HEK293 (cell line): ENCODE data around the gene FAM3C.

Experiments used
- CTCF ChIA-PET: fragments of 350-600 bp; formaldehyde crosslinking; extraction: SDS; loops from one replicate; lab custom pipeline; 2021; ENCODE audit warnings: antibody characterized with exemption; lab: Yijun Ruan, JAX
- POLR2A ChIA-PET: fragments of 300-600 bp; formaldehyde crosslinking; extraction: SDS; loops from one replicate; lab custom pipeline; 2020; ENCODE audit warnings: antibody characterized with exemption, inconsistent platforms; lab: Yijun Ruan, JAX
- H3K27ac ChIP-seq: fragments of 200-500 bp; sonication (Bioruptor generic); 2 replicates; pipeline ENCODE4 v1.5.1; 2014; ENCODE audit warnings: low read depth, low read length, control low read depth, inconsistent platforms; ENCODE audit errors: extremely low read depth
- H3K36me3 ChIP-seq, 2 experiments: fragments of 200-500 bp in 1 of 2; sonication (Bioruptor generic) in 1 of 2; 1 replicate in 1 of 2; 2 replicates in 1 of 2; pipeline ENCODE4 v1.5.1; 2014 to 2017; ENCODE audit warnings: inconsistent platforms in 2 of 2, low read length in 2 of 2; ENCODE audit not compliant: control insufficient read depth in 2 of 2, insufficient read depth in 1 of 2
- H3K4me1 ChIP-seq: fragments of 200-500 bp; sonication (Bioruptor generic); 2 replicates; pipeline ENCODE4 v1.5.1; 2014; ENCODE audit warnings: mild to moderate bottlenecking, low read length, inconsistent platforms; ENCODE audit not compliant: control insufficient read depth, insufficient read depth
- H3K4me3 ChIP-seq: 2 replicates; pipeline ENCODE4 v1.5.1; 2011; ENCODE audit warnings: low read depth, mild to moderate bottlenecking, control low read depth, low read length, moderate library complexity
- H3K9me3 ChIP-seq: fragments of 200-500 bp; sonication (Bioruptor generic); 2 replicates; pipeline ENCODE4 v1.5.1; 2014; ENCODE audit warnings: low read depth, low read length, inconsistent platforms; ENCODE audit not compliant: control insufficient read depth, insufficient read depth
- HOXC10 ChIP-seq: sonication (generic); formaldehyde crosslinking; IDR thresholded peaks from 2 replicates; pipeline ENCODE4 v1.8.1; 2023; ENCODE audit warnings: mild to moderate bottlenecking, missing genetic modification reagents
- KLF17 ChIP-seq: fragments of 450-650 bp; formaldehyde crosslinking; IDR thresholded peaks from 2 replicates; pipeline ENCODE4 v1.5.1; 2016; ENCODE audit warnings: missing biosample characterization, missing genetic modification characterization
- SALL2 ChIP-seq: fragments of 450-650 bp; formaldehyde crosslinking; IDR thresholded peaks from 2 replicates; pipeline ENCODE4 v1.5.0; 2017; ENCODE audit warnings: missing biosample characterization, mild to moderate bottlenecking, missing genetic modification characterization, borderline replicate concordance
- ZFP37 ChIP-seq: fragments of 450-650 bp; formaldehyde crosslinking; IDR thresholded peaks from 2 replicates; pipeline ENCODE4 v1.5.1; 2016; ENCODE audit warnings: missing biosample characterization, missing genetic modification characterization
- ZNF114 ChIP-seq: fragments of 450-650 bp; formaldehyde crosslinking; IDR thresholded peaks from 2 replicates; pipeline ENCODE4 v1.5.0; 2017; ENCODE audit warnings: missing biosample characterization, missing genetic modification characterization
- ZNF175 ChIP-seq: fragments of 450-650 bp; formaldehyde crosslinking; IDR thresholded peaks from 2 replicates; pipeline ENCODE4 v1.5.1; 2016; ENCODE audit warnings: missing biosample characterization, missing genetic modification characterization
- ZNF274 ChIP-seq, 2 experiments: fragments of 200-500 bp in 1 of 2; fragments of 450-650 bp in 1 of 2; sonication (Bioruptor generic) in 1 of 2; formaldehyde crosslinking in 1 of 2; IDR thresholded peaks; 2 replicates each; pipeline versions ENCODE4 v1.5.1 to v1.6.1; 2014 to 2016; ENCODE audit warnings: borderline replicate concordance in 1 of 2, inconsistent platforms in 1 of 2, low read length in 1 of 2, missing biosample characterization in 1 of 2, missing genetic modification characterization in 1 of 2
- ZNF350 ChIP-seq: fragments of 450-650 bp; formaldehyde crosslinking; IDR thresholded peaks from 2 replicates; pipeline ENCODE4 v1.5.0; 2017; ENCODE audit warnings: missing biosample characterization, mild to moderate bottlenecking, missing genetic modification characterization
- ZNF354C ChIP-seq: fragments of 450-650 bp; formaldehyde crosslinking; IDR thresholded peaks from 2 replicates; pipeline ENCODE4 v1.5.1; 2016; ENCODE audit warnings: missing biosample characterization, missing genetic modification characterization, low read depth, borderline replicate concordance
- ZNF510 ChIP-seq: fragments of 450-650 bp; formaldehyde crosslinking; IDR thresholded peaks from 2 replicates; pipeline ENCODE4 v1.5.1; 2018; ENCODE audit warnings: mild to moderate bottlenecking, missing genetic modification characterization, missing biosample characterization; ENCODE audit not compliant: insufficient replicate concordance
- ZNF560 ChIP-seq: fragments of 450-650 bp; formaldehyde crosslinking; IDR thresholded peaks from 2 replicates; pipeline ENCODE4 v1.5.1; 2017; ENCODE audit warnings: missing biosample characterization, missing genetic modification characterization, borderline replicate concordance
- ZNF561 ChIP-seq: fragments of 450-650 bp; IDR thresholded peaks from 2 replicates; pipeline ENCODE4 v1.5.1; 2018; ENCODE audit warnings: missing biosample characterization, missing genetic modification characterization, borderline replicate concordance
- ZNF596 ChIP-seq: fragments of 450-650 bp; IDR thresholded peaks from 2 replicates; pipeline ENCODE4 v1.5.0; 2018; ENCODE audit warnings: missing biosample characterization, mild to moderate bottlenecking, missing genetic modification characterization, moderate library complexity
- ZNF621 ChIP-seq: fragments of 450-650 bp; formaldehyde crosslinking; IDR thresholded peaks from 2 replicates; pipeline ENCODE4 v1.5.1; 2017; ENCODE audit warnings: missing biosample characterization, missing genetic modification characterization
- ZNF747 ChIP-seq: fragments of 450-650 bp; formaldehyde crosslinking; IDR thresholded peaks from 2 replicates; pipeline ENCODE4 v1.5.1; 2016; ENCODE audit warnings: missing biosample characterization, missing genetic modification characterization
- TF ChIP-seq, protein P1 (sequence below): fragments of 450-650 bp; formaldehyde crosslinking; IDR thresholded peaks from 2 replicates; pipeline ENCODE4 v1.5.1; 2017; ENCODE audit warnings: missing biosample characterization, missing genetic modification characterization

Gene FAM3C

GRCh38 chr7:121384265-121384664 lies 11.8 kb downstream of the FAM3C start:
- Histone ChIP-seq H3K9me3 (no peaks in the 10 kb centered on the region), H3K27ac (no peak overlapping the region), H3K4me3 (no peak overlapping the region)
- TF ChIP-seq, protein P1, sequence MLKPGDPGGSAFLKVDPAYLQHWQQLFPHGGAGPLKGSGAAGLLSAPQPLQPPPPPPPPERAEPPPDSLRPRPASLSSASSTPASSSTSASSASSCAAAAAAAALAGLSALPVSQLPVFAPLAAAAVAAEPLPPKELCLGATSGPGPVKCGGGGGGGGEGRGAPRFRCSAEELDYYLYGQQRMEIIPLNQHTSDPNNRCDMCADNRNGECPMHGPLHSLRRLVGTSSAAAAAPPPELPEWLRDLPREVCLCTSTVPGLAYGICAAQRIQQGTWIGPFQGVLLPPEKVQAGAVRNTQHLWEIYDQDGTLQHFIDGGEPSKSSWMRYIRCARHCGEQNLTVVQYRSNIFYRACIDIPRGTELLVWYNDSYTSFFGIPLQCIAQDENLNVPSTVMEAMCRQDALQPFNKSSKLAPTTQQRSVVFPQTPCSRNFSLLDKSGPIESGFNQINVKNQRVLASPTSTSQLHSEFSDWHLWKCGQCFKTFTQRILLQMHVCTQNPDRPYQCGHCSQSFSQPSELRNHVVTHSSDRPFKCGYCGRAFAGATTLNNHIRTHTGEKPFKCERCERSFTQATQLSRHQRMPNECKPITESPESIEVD (tag by site-specific recombination) = peak; percentile 86
- TF ChIP-seq ZNF274 (IDR thresholded peaks at IDR 0.05; ENCODE audit: low read length) (no peak), ZNF274 (tag by site-specific recombination; IDR thresholded peaks at IDR 0.05; ENCODE audit: borderline replicate concordance) (no peak), ZNF510 (tag by site-specific recombination) (no peak)
- TF ChIP-seq, all 188 proteins: peak for 1
- peaks cover 0 to 9% of the 10 kb centered on the region in 2 experiments; a peak in 1 of 3 replicates for H3K36me3 ChIP-seq
- ChIA-PET CTCF (interaction anchor here (1.3 kb wide), 1 partner anchor 12 kb away, joined by 4 read pairs; no protein-coding TSS in a partner anchor), POLR2A (no interaction called here)
- no peaks in the 10 kb centered on the region for H3K4me1 ChIP-seq

DNA sequence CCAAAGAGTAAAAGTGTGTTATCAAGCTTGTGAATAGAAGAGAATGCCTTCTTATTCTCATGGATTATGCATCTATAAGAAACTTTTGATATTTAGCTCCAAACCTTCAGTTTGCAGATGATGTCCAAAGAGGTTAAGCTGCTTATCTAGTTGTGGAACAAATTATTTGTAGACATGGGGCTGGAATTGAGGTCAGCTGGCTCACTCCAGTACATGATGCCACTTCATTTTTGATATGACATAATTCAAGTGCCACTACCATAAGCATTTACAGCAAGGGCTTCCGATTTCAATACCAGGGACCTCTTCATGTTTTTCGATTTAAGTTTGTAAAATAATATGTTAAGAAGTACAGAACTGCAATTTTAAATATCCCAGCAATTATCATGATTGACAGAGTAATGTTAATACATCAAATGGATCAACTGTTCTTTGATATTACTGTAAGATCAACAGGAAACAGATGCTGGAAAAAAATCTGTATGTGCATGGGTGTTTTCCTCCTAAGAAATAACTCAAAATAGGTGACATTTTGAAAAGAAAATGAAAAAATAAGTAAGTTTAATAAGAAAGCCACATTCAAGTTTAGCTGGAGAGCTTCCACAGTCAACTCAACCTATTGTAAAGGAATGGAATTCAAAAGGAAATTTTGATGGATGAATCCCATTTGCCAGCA lies 12.7 kb downstream of the FAM3C start:
- no peak overlapping the region for H3K27ac ChIP-seq
- CTCF ChIA-PET = interaction anchor here (0.8 to 1.3 kb wide), 3 partner anchors 13 to 160 kb away, joined by 3 to 4 read pairs (median 3); no protein-coding TSS in a partner anchor
- no peaks in the 10 kb centered on the region for H3K4me1 ChIP-seq
- no peaks in the 10 kb centered on the region for H3K9me3 ChIP-seq
- peaks cover under 1 to 11% of the 10 kb centered on the region in 2 experiments; a peak in 1 of 3 replicates for H3K36me3 ChIP-seq
- POLR2A ChIA-PET = no interaction called here
- no peak for TF ChIP-seq ZNF596 (tag by site-specific recombination)
- TF ChIP-seq ZNF350 (tag by site-specific recombination) = no peak
- TF ChIP-seq KLF17 (tag by site-specific recombination) = no peak
- no peak for TF ChIP-seq ZNF175 (tag by site-specific recombination)
- no peak for TF ChIP-seq HOXC10 (CRISPR knock-in tag)
- no peak for TF ChIP-seq ZFP37 (tag by site-specific recombination)
- no peak for TF ChIP-seq ZNF560 (tag by site-specific recombination)
- TF ChIP-seq ZNF114 (tag by site-specific recombination) = no peak
- no peak for TF ChIP-seq ZNF621 (tag by site-specific recombination)
- TF ChIP-seq ZNF274 (IDR thresholded peaks at IDR 0.05; ENCODE audit: low read length) = no peak
- no peak for TF ChIP-seq ZNF274 (tag by site-specific recombination; IDR thresholded peaks at IDR 0.05; ENCODE audit: borderline replicate concordance)
- H3K4me3 ChIP-seq = no peak overlapping the region

DNA sequence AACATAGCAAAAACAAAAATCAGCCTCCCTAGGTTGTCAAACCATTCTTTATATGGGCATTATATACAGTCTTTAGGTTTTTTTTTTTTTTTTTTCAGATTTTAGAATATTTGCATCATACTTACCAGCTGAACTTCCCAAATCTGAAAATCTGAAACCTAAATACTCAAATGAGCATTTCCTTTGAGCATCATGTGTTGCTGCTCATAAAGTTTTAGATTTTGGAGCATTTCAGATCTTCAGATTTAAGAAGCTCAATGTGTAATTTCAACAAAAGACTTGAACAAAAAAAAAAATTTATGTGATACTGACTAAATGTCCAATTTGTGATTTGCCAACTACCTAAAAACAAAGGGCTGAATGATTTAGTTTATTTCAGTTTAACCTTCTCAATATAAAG lies 13.6 kb downstream of the FAM3C start:
- TF ChIP-seq SALL2 (tag by site-specific recombination) (no peak), ZNF561 (tag by site-specific recombination) (no peak), ZNF747 (tag by site-specific recombination) (no peak), ZNF354C (no peak)
- TF ChIP-seq, all 188 proteins: peak for 0
- H3K36me3 ChIP-seq = peaks cover 6 to 19% of the 10 kb centered on the region in 2 experiments; a peak in 2 of 3 replicates
- no peaks in the 10 kb centered on the region for H3K4me1 ChIP-seq
- no peak overlapping the region for H3K4me3 ChIP-seq
- no peak overlapping the region for H3K27ac ChIP-seq
- ChIA-PET CTCF (interaction anchor here (0.6 to 4.2 kb wide), 5 partner anchors 12 to 166 kb away, joined by 3 to 22 read pairs (median 3); partner anchors contain the start of gene FAM3C), POLR2A (no interaction called here)
- no peaks in the 10 kb centered on the region for H3K9me3 ChIP-seq
